K562 (cell line): Measurements from ENCODE around the gene CYLD. TPM values are rescaled to one million over a fixed set of nuclear protein-coding genes. Genes with fewer than 3 reads are reported as not detected.

Experiments used
- ATAC-seq: fragments of 200-7000 bp; cut with Tn5 transposase; 3 replicates; pipeline ENCODE4 v1.9.1; 2020; ENCODE audit warnings: moderate library complexity
- BruUV-seq: library from RNA; stranded (reverse); fragments of 400-500 nt; replicated peaks from 2 replicates; lab custom pipeline; 2021; lab: Mats Ljungman, UMichigan
- CTCF ChIA-PET: fragments of 300-600 bp; formaldehyde crosslinking; extraction: SDS; loops from one replicate; lab custom pipeline; 2021; ENCODE audit warnings: low intra/inter-chr PET ratio; lab: Yijun Ruan, JAX
- POLR2A ChIA-PET: fragments of 300-600, 350-650 bp; sonication (Branson Sonifier 250); formaldehyde crosslinking; extraction: SDS; loops from one replicate; lab custom pipeline; 2021; ENCODE audit warnings: antibody characterized with exemption, inconsistent platforms; lab: Yijun Ruan, JAX
- DNase-seq, 4 experiments: peaks; one replicate each; pipeline versions ENCODE4 v3.0.0 to v3.0.0-alpha.2; 2011 to 2018; ENCODE audit warnings: low spot score in 3 of 4, mixed read lengths in 3 of 4; ENCODE audit errors: extremely low read depth in 1 of 4
- FAIRE-seq: peaks from 2 replicates; lab custom pipeline; 2011; peaks lifted over from hg19 to GRCh38; lab: Jason Lieb, UNC
- H2AFZ ChIP-seq: 2 replicates; pipeline ENCODE4 v1.6.0; 2011; ENCODE audit warnings: low read depth, low read length, control low read depth, inconsistent platforms
- H3K27ac ChIP-seq: fragments of 200-600 bp; 3 replicates; pipeline ENCODE4 v1.8.0; 2011; ENCODE audit warnings: low read depth, mild to moderate bottlenecking, control low read depth, inconsistent platforms, low read length, moderate library complexity, mixed read lengths; ENCODE audit errors: extremely low read depth
- H3K27me3 ChIP-seq, 2 experiments: fragments of 300-600 bp in 1 of 2; 2 replicates in 1 of 2; 3 replicates in 1 of 2; pipeline versions ENCODE4 v1.6.0 to v1.8.0; 2011; ENCODE audit warnings: inconsistent platforms in 2 of 2, low read length in 2 of 2, mild to moderate bottlenecking in 1 of 2, mixed read lengths in 1 of 2, moderate library complexity in 1 of 2; ENCODE audit not compliant: control insufficient read depth in 2 of 2, insufficient read depth in 2 of 2
- H3K36me3 ChIP-seq: fragments of 300-600 bp; 3 replicates; pipeline ENCODE4 v1.8.0; 2011; ENCODE audit warnings: mild to moderate bottlenecking, low read length, inconsistent platforms; ENCODE audit not compliant: control insufficient read depth, insufficient read depth
- H3K4me1 ChIP-seq, 2 experiments: fragments of 200-600 bp in 1 of 2; replicated peaks in 1 of 2; 2 replicates in 1 of 2; 3 replicates in 1 of 2; pipeline versions ENCODE4 v1.5.1 to v1.8.0; 2011; ENCODE audit warnings: inconsistent platforms in 2 of 2, low read length in 2 of 2, mild to moderate bottlenecking in 1 of 2, mixed read lengths in 1 of 2, moderate library complexity in 1 of 2; ENCODE audit not compliant: control insufficient read depth in 2 of 2, insufficient read depth in 2 of 2
- H3K4me2 ChIP-seq: 2 replicates; pipeline ENCODE4 v1.6.1; 2011; ENCODE audit warnings: low read length, control low read depth, inconsistent platforms, mixed read lengths; ENCODE audit not compliant: insufficient read depth
- H3K4me3 ChIP-seq: fragments of 200-600 bp; sonication (generic), shearing (Covaris generic); 2 replicates; pipeline ENCODE4 v1.5.1; 2016; ENCODE audit warnings: control low read depth, inconsistent platforms
- H3K79me2 ChIP-seq: fragments of 200-600 bp; 3 replicates; pipeline ENCODE4 v1.8.0; 2011; ENCODE audit warnings: low read length, inconsistent platforms; ENCODE audit not compliant: control insufficient read depth, insufficient read depth
- H3K9ac ChIP-seq, 2 experiments: 2 replicates each; pipeline versions ENCODE4 v1.6.0 to v1.6.1; 2011; ENCODE audit warnings: low read depth in 2 of 2, low read length in 2 of 2, control low read depth in 1 of 2, inconsistent platforms in 1 of 2, mild to moderate bottlenecking in 1 of 2, mixed read lengths in 1 of 2; ENCODE audit not compliant: insufficient read depth in 1 of 2
- H3K9me1 ChIP-seq: one replicate; pipeline ENCODE4 v1.6.0; 2011; ENCODE audit warnings: inconsistent platforms, mild to moderate bottlenecking, low read length, moderate library complexity; ENCODE audit not compliant: control insufficient read depth, insufficient read depth
- H3K9me3 ChIP-seq: replicated peaks from 2 replicates; pipeline ENCODE4 v1.5.1; 2011; ENCODE audit warnings: low read depth, low read length, inconsistent platforms; ENCODE audit not compliant: control insufficient read depth, insufficient read depth
- H4K20me1 ChIP-seq: replicated peaks from 2 replicates; pipeline ENCODE4 v1.6.1; 2011; ENCODE audit warnings: low read length, inconsistent platforms, mixed read lengths; ENCODE audit not compliant: control insufficient read depth, insufficient read depth
- BRD9 ChIP-seq: fragments of 450-650 bp; IDR thresholded peaks from 2 replicates; pipeline ENCODE4 v1.6.1; 2018; ENCODE audit warnings: low read depth; ENCODE audit not compliant: partially characterized antibody
- ELK1 ChIP-seq: sonication (generic); formaldehyde crosslinking; IDR thresholded peaks from 2 replicates; pipeline ENCODE4 v1.8.1; 2022; ENCODE audit warnings: missing genetic modification reagents
- LEF1 ChIP-seq: fragments of 450-650 bp; IDR thresholded peaks from 2 replicates; pipeline ENCODE4 v1.6.1; 2016; ENCODE audit warnings: mild to moderate bottlenecking
- PHF20 ChIP-seq: fragments of 450-650 bp; IDR thresholded peaks from 2 replicates; pipeline ENCODE4 v1.6.1; 2018; ENCODE audit not compliant: partially characterized antibody
- SMARCE1 ChIP-seq: fragments of 450-650 bp; IDR thresholded peaks from 2 replicates; pipeline ENCODE4 v1.7.1; 2016; ENCODE audit warnings: mild to moderate bottlenecking
- U2AF1 ChIP-seq: fragments of 200-400 bp; formaldehyde crosslinking; optimal IDR thresholded peaks from 2 replicates; pipeline ENCODE3; 2017; ENCODE audit warnings: mild to moderate bottlenecking, low read depth, low read length, moderate library complexity
- ZNF609 ChIP-seq: sonication (generic); formaldehyde crosslinking; IDR thresholded peaks from 2 replicates; pipeline ENCODE4 v1.8.1; 2023; ENCODE audit warnings: missing genetic modification reagents, mild to moderate bottlenecking, borderline replicate concordance
- WGBS: fragments of 100-300 bp; shearing (Covaris generic); methylation state at CpG from one replicate; pipeline ENCODE4 v1.1.6; 2016; ENCODE audit warnings: low coverage, mixed read lengths; ENCODE audit not compliant: insufficient coverage; ENCODE audit errors: missing lambda C conversion rate; 5-methylcytosine and 5-hydroxymethylcytosine counted together
- in situ Hi-C: fragments of 300-500 bp; cut with MboI; formaldehyde crosslinking; loops from 4 replicates; pipeline ENCODE4 v1.15.0; 2018; ENCODE audit warnings: inconsistent platforms, mixed read lengths
- intact Hi-C: fragments of 100-400 bp; cut with micrococcal nuclease; formaldehyde crosslinking; loops from 2 replicates; pipeline ENCODE4 v1.14.2; 2022
- polyA plus RNA-seq, 8 experiments: library from polyadenylated mRNA; depleted of rRNA in 4 of 8; stranded (reverse) in 5 of 8; unstranded in 3 of 8; fragments of >200 nt; fragmentation: Nextera tagmentation in 2 of 8; fragmentation: Illumina TruSeq in 1 of 8; extraction: Ambion mirVana in 2 of 8; extraction: Trizol in 1 of 8; gene quantifications; 2 replicates each; pipeline versions ENCODE4 v1.2.1 to v1.2.3, GENCODE V29; 2011 to 2014; ENCODE audit warnings: inconsistent platforms in 1 of 8, missing spikeins in 1 of 8
- total RNA-seq, 7 experiments: library from RNA; depleted of rRNA in 6 of 7; stranded (reverse); fragments of >200 nt in 6 of 7; fragmentation: Illumina TruSeq in 2 of 7; extraction: Trizol in 2 of 7; gene quantifications; 2 replicates each; pipeline versions ENCODE4 v1.2.1 to v1.2.3, GENCODE V29; 2011 to 2021; ENCODE audit warnings: low replicate concordance in 1 of 7
- TF ChIP-seq, protein P1 (sequence below): fragments of 250-450 bp; sonication (Bioruptor Pico); IDR thresholded peaks from 2 replicates; pipeline ENCODE4 v1.8.0; 2022; ENCODE audit warnings: moderate library complexity, mild to moderate bottlenecking, inconsistent platforms

The CYLD gene
- total and polyA plus RNA-seq, 9 of the 15 experiments (the other 6 are each of a cell fraction or from before 2014, with no cell fraction given) = 3.4 to 7.4 (median 5.3) TPM

DNA sequence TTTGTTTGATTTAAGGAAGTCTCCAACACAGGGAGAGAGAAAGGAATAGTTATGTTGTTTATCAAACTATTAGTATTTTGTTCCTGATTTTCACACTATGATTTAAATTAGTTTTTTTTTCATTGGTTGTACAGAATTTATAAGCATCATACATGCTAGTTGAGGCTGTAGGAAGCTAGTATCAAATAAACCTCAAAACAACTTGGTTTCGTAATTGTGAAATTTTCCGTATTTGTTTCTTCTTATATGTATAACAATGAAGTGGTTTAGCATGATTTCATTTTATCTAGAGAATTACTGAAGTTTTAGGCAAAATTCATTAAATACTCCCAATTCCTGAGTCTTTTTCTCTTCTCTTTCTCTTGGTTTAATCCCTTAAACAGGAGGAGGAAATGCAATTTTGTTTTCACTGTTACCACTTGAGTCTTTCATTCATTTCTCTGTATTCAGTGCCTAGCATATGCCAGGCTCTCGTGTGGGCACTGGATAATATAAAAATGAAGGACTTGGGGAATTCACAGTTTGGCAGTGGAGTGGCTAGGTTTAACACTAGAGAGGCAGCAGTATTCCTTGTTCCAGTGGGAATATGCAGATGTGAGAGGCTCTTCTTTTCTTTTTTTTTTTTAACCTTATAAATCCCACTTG is 1.8 kb downstream of the CYLD start:
- WGBS = 70% methylated on average over 3 of the region's 3 CpGs
- Histone ChIP-seq H3K27ac (no peak overlapping the region), H3K4me3 (no peak overlapping the region), H3K9me3 (no peaks in the 10 kb centered on the region), H2AFZ (no peak overlapping the region), H3K9ac (no peak overlapping the region), H3K36me3 (no peaks in the 10 kb centered on the region), H3K79me2 (no peaks in the 10 kb centered on the region), H3K4me1 (peaks cover 5 to 11% of the 10 kb centered on the region in 2 experiments; a peak in 3 of 5 replicates), H3K4me2 (no peak overlapping the region), H3K27me3 (peaks cover 0 to under 1% of the 10 kb centered on the region in 2 experiments; a peak in 1 of 5 replicates), H4K20me1 (no peaks in the 10 kb centered on the region), H3K9me1 (no peaks in the 10 kb centered on the region)
- no TSS peak for BruUV-seq
- no peak for FAIRE-seq
- in situ Hi-C loops (no loop called here), intact Hi-C loops (no loop called here)
- DNase-seq = no peak
- ATAC-seq = no peak
- POLR2A ChIA-PET = no interaction called here
- CTCF ChIA-PET = no interaction called here
- no peak for TF ChIP-seq BRD9
- no peak for TF ChIP-seq ELK1
- no peak for TF ChIP-seq LEF1
- no peak for TF ChIP-seq U2AF1
- no peak for TF ChIP-seq ZNF609 (CRISPR knock-in tag)
- no peak for TF ChIP-seq SMARCE1
- TF ChIP-seq, protein P1, sequence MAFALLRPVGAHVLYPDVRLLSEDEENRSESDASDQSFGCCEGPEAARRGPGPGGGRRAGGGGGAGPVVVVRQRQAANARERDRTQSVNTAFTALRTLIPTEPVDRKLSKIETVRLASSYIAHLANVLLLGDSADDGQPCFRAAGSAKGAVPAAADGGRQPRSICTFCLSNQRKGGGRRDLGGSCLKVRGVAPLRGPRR = no peak
- no peak for TF ChIP-seq PHF20
